Right lung (tissue), 5 donors: ENCODE results near the gene BOC. TPM values are rescaled to one million over a fixed set of nuclear protein-coding genes. Genes with fewer than 3 reads are reported as not detected.

ENCODE experiments used
- DNase-seq, 2 donors: peaks; one replicate each; pipeline ENCODE4 v3.0.0-alpha.2; 2013
- polyA plus RNA-seq, 5 donors: library from polyadenylated mRNA; unstranded; fragments of 120-200 nt; gene quantifications; one replicate each; pipeline versions ENCODE4 v1.2.1 to v1.2.3, GENCODE V29; 2013; ENCODE audit warnings: inconsistent platforms in 1 of 5, low replicate concordance in 1 of 5; ENCODE audit not compliant: insufficient read length in 5 of 5, insufficient read depth in 1 of 5

BOC gene
- polyA plus RNA-seq, 5 donors: 22.6 to 37.4 (median 27.2) TPM

DNA sequence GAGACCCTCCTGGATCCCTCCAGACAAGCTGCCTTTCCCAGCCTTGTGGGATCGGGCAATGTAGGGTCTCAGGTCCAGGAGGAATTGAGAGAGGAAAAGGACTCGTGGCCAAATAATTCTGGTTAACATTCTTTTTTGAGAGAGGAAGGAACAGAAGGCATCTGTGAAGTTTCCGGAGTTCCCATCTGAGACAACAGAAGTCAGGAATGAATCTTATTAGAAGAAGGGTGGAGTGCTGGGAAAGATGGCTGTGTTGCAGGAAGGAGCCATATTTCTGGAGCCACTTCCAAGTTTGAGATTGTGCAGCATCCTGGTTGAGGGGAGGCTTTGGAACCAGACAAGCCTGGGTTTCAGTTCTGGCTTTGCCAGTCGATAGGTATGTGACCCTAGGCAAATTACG, 9.4 kb downstream of the BOC start:
- DNase-seq: no peak

DNA sequence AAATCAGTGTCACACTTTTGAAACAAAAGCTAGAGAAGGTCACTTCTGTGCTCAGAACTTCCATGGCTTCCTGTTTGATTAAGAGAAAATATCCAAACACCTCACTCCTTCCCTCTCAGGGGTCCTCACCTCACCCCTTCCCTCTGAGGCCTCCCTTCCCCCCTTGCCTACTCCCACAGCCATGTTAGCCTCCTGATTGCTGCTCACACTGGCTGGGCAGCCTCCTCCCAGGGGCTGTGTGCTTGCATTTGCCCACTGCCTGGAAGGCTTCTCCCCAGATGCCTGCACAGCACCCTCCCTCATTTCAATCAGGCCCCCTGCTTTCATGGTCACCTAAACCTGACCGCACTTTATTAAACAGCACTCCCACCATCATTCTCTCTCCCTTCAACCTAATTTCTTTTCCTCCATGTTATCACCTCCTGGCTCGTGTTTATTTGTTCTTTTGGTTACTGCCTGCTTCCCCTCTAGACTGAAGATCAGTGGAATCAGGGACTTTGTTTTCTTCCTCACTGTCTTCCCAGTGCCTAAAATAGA, 10.4 kb downstream of the BOC start:
- DNase-seq: no peak

DNA sequence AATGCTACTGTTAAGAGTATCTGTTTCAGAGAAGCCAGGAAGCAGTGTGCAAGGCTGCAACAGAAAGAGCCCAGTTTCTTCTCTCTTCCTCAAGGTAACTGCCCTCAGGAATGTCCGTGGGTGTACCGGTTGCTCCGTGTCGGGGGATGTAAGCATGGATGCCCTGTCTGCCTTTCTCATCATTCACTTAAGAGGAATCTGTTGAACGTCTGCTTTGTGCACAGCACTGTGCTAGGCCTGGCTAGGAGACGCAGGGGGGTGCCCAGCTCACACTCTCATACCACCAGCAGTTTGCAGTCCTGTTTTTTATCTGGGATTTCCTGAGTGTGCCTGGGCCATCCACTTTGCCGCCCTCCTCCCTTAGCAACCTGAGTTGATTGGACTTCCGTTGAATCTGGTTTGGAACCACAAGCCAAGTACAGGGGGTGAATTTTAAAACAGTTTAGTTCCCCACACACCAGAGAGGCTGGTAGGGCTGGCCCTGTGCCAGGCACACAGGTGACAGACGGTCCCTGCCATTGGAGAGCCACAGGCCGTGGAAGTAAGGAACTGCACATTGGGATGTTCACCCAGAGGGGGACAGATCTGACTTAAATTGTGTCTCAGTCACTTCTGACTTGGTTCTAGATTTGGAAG, 11.2 kb downstream of the BOC start:
- DNase-seq: no peak

DNA sequence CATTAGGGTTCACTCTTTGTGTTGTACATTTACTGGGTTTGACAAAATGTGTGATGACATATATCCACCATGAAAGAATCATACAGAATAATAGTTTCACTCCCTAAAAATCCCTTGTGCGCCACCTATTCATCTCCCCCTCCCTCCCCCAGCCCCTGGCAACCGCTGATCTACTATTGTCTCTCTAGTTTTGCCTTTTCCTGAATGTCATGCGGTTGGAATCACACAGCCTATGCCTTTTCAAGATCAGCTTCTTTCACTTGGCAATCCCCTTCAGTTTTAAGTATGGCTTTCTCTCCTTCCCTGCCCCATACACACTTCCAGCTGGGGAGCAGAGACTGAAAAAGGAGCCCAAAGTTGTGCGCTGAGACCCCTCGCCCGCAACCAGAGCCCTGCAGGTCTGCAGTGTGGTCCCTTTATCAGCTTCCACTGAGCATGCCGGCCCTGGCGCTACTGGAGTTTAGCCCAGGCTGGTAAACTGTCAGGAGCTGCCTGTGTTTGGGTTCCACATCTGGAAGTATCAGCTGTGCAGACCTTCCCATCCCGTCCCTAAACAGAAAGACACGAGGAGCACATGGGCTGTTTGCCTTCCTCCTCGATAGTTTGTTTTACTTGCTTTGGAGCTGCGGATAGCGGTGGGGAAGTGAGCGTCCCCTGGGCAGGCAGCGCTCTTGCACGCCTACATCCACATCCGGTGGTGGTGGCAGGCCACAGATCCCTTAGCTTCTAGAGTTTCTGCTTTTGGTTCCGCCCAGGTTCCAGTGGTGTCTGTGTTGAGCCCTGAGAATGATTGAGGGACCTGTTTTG, 12.3 kb downstream of the BOC start:
- no peak for DNase-seq

DNA sequence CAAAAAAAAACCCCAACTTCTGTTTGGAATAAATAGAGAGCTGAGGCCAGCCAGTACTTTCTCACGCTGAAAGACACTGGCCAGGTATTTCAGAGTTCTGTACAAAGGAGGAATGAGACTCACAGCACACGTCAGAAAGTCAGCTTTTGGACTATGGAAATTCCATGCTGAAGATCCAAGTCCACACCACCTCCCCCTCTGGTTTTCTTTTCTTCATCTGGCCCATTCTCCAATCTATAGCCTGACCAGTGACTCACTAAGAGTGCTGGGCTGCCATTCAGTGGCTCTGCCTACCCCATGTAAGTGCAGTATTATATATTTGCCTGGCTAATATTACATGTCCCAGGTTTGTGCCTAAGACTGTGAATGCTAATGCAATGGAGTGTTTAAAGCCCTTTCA, 13.9 kb downstream of the BOC start:
- DNase-seq: no peak

DNA sequence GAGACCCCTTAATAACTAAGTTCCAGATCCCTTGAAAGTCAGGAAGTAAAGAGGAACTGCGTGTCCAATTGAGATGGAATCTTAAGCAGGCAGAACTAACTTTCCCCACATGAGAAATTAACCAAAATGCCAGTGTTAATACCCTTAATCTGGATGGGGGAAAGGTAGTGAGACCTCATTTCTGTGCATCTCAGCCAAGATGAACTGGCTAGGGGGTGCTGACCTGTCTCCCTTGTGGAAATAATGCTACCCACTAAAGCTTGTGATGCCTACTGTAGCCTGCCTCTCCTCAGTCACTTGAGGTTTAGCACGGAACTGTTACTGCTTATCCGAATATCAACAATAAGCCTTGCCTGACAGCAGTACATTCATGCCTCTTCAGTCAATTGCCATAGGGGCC, 15.1 kb downstream of the BOC start:
- no peak for DNase-seq

DNA sequence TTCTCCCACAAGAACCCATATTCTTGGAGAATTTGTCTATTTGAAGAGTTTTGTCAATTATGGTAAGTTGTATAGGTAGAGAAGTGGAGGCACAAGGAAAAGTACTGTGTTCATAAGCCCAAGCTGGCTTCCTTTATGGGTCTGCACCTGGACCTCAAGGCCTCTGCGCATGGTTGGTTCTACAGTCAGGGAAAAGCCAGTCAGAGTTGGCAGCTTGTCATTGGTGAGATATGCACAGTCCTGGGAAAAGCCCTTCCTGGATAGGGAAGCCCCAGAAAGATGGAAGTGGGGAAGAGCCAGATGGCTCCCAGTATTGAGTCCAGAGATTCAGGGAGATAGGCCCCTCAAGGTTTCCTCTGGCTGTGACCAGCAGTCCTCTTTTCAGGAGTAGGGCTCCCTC, 15.8 kb downstream of the BOC start:
- DNase-seq: no peak

DNA sequence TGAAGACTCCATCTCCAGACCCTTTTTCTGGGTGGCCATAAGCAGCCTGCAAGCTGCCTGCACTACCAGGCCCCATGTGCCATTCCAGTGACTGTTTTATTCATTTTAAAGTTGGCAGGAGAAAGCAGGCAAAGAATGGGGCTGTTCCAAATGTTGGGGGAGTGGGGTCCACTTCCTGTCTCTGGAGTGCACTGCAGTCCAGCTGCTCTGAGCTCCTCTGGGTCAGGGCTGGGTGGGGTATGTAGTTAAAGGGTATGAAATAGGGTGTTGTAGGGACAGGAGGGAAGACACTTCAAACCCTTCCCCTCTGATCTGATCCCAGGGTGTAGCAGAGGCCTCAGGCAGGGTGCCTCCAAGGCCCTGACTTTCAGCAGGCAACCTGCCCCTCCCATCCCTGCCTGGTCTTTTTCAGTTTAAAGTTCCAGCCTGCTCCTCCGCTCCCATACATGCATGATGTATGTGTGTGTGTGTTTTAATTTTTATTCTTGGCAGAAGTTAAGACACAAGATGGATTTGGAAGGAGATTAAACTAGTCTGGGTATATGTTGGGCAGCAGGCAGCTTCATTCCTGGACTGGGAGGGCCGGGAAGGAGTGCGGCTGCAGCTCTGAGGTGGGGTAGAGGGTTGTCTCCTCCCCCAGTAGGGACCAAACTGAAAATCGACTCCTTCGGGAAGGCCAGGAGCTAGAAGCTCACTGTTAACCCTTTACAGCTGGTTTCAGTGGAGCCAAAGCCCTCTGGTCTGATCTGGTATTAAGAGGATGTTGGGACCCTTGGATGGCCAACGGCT, 17.3 kb downstream of the BOC start:
- no peak for DNase-seq

DNA sequence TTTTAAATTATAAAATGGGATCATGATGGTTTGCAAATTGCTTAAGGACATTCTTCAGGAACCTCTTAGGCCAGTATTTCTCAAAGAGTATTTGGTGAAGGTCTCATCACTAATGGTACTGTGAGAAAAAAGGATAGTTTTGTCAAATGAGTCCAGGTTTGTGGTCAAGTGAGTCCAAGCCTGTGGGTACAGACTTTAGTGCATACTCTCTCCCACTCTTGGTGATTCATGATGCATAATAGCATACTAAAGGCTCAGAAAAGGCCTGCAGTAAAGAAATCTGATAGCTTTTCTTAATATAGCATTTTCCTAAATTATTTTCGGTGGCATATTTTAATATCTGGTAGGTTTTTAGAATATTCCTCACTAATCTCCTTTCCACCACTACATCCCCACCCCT, 20.0 kb downstream of the BOC start:
- DNase-seq: no peak

DNA sequence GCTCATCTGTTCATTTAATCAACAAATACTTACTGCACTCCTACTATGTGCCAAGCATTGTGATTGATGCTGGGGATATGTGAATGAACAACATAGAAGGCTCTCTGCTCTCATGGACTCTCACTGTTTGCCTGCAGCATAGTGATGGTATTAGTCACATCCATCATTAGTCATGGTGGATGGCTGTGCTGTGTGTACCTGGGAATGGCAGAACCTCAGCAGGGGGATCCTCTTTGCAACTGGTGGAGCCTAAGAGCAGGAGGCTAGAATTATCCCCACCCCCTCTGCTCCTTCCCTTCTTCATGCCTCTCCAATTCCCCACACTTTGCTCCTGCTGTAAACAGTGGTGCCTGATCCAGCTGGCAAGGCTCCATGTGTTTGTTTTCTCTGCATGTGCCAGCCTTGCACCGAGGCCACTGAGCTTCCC, 20.5 kb downstream of the BOC start:
- DNase-seq: no peak

DNA sequence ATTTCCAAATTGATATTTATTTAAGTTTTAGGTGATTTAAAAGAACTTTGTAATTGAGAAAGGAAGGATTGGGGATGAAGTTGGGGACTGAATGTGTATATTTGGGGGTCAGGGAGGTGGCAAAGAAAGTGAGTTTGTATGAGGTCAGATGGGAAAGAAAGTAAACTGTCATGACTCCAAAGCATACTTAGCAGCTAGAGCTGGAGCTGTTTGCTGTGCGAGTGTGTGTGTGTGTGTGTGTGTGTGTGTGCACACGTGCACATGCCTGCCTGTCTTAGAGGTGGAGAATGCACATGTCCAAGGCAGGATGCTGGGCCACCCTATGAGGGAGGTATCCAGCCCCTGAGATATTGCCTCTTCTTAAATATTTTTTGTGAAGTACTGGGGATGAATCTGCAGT, 21.0 kb downstream of the BOC start:
- DNase-seq: no peak

DNA sequence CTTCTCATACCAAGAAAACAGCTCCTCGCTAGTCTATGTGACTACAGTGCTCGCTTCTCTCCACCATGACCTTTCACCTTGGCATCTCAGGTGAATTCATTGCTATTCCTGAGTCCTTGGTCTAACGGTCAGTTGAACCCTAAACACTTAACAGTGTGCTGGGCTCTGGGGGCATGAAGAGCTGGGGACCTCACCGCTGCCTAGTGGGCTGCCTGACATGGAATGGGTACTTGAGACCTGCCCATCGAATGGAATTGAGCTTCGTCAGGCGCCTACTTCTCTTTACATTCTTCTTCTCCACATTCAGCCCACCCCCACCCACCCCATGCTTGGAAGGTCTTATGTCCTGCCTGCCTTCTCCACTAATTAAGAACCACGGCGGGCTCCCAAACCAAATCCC, 22.1 kb downstream of the BOC start:
- DNase-seq: no peak

DNA sequence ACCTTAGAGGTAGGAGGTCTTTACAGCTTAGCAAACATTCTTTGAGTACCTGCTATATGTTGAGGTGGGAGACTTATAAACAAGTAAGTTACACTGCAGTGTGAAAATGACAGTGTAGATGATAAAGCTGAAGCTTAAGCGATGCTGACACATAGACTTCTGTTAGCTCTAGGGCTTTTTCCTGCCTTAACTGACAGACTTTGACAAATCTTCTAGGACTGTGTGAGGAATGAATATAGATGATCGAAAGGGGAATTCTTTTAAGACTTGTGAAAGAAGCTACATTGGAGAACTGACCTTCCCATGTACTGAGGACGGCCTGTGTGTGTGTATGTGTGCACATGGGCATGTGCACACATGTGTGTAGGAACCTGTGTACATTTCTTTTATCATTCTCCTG, 22.7 kb downstream of the BOC start:
- DNase-seq: no peak

DNA sequence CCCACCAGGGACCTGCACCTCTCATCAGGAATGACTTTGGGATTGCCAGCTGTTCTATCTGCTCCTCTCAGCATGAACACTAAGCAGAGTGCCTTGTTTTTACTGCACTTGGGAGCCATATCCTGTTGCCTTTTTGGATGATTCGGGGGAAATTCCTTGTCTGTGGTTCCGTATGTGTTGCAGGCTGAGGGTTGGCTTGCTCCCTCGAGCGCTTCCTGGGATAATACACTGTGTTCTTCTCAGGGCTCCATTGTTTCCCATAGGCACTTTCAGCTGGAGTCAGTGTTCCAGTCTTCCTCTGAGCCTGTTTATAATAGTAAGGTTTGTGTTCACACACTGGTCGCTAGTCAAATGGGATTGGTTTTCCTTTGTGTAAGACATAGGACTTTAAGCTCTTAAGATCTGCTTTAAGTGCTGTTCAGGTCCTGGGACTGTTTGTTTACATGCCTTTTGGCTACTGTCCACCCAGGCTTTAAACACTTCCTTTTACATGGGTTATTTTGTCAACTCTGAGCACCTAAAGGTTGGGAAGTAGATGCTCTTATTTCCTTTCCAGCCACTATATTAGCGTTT, 23.4 kb downstream of the BOC start:
- DNase-seq: no peak

DNA sequence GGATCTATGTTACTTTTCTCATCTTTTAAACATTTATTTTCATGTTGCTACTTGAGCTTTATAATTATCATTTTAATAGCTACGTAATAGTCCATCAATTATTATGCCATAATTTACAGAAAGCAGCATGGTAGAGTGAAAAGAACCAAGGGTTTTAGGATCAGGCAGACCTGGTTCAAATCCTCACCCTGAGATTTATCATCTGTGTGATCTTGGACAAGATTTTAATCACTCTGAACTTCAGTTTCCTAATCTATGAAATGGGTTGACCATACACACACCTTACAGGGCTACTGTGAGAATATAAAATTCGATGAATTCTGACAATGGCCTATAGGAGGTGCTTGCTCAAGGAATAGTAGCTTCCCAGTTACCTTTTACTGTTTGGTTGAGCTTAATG, 27.1 kb downstream of the BOC start:
- DNase-seq: no peak

DNA sequence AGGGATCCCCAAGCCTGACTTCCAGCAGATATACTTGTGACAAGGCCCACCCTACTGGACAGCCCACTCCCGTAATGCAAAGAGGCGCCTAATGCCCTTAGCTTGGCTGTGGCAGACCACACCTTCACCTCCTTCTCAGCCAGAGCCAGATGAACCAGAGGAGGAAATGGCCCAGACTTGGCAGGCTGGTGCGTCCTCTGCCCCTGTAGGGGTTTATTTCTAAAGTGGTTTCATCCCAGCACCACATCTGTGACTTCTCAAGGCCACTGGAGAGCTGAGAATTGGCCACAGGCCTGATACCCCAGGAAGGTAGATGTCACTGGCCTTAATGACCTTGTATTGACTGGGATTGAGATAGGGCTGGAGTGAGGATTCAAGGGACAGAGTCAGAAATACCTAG, 29.5 kb downstream of the BOC start:
- no peak for DNase-seq

DNA sequence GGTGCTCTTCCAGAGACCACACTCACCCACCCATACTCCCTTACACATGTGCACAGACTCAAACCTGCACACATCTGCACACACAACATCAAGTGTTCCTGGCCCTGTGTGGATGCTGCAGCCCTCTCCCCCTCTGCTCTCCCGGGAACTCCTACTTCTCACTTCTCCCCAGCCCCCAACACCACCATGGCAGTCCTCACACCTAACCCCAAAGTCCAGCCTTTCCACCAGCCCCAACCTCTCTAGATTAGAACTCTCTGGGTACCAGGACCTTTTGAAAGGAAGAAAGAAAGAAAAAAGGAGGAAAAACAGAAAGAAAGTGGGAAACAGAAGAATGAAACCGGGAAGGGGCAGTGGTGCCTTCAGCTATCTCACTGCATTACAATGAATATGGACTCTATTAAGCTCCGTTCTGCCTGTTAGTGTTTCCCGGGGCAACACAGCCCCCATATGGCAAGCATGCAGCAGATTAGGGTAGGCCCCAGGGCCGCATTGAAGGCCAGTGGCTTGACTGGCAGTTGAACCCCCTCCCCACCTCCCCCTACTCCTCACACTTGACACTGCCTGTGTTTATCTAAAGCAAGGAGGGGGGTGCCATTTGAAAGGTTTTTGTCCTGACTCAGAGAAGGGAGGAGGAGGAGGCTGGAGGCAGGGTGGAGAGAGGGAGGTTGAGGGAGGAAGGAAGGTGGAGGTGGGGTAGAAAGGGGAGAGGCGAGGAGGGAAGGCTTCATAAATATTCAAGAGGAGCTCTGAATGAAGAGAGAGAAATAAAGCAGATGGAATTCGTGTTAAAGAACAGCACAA, 30.1 kb downstream of the BOC start:
- DNase-seq: no peak

DNA sequence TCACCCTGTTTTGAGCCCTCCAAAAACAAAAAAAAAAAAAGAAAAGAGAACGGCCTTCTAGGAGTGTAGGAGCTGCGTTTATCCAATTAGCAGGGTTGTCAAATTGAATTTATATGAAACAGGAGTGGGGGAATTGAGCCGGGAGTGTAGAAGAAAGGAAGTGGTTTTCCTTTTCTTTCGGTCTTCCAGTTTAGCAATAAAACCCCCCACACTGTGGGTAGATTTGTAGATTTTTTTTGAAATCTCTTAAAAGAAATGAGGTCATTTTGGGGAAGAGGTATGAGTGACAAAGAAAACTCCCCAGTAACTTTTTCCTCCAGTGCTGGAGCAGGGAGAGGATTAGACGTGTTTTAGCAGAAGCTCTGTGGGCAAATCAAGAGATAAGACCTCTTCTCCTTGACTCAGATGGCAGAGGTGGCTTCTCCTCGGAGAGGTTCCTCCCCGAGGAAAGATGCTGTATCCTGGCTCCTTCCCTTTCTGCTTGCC, 30.8 kb downstream of the BOC start:
- no peak for DNase-seq

DNA sequence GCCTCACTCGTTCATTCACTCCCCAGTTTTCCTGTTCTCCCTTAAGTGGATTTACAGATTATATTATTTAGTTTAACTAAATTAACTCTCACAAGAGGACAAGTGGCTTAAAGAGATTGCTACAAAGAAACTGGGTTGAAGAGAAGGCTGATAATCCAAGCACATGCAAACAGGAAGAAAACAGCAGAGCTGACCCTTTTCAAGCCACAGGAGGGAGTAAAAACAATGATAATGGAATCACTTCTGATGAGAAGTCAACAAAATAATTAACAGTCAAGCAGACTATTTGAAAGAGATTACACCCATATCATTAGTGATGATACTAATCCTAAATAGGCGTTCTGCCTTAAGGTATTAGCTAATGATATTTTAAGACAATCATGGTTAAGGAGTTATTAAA, 31.7 kb downstream of the BOC start:
- no peak for DNase-seq

DNA sequence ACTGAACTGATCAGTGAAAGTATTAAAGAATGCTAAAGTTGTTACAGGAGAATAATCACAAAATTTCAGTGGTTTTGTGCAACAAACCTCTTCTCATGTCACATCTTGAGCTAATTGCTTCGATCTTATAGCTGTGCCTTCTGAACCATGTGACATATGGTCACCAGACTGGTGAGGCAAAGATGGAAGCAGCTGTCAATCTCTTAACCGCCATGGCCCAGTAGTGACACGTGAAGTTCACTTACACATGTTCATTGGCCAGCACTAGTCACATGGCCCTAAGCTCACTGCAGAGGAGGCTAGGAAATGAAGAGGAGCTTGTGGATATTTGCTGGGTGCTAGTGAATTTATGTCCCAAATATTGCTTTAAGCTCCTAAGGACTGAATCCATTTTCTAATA, 32.5 kb downstream of the BOC start:
- no peak for DNase-seq

DNA sequence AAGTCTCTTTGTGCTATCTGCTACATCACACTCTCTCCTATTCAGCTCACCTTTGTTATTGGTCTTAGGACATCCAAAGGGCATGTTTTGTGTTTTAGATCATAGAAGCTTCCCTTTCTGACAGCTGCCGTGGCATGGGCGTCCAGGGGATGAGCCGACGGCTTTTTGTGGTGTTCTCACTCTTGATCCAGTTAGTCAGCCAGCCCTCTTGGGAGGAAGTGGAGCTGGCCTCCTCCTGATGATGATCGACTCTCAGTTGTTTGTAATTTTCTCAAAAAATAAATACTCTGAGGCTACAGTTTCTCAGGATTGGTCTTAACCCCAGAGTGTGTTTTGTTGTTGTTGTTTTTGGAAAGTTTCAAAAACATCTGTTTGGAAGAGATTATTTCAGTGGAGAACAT, 34.4 kb downstream of the BOC start:
- no peak for DNase-seq
